Keratinocyte (primary cell): ENCODE results near the gene CACNG3. TPM values are rescaled to one million over a fixed set of nuclear protein-coding genes. Genes with fewer than 3 reads are reported as not detected.
"Not testable (repeated sequence)": the region's sequence is repeated elsewhere in the genome, so short reads cannot be mapped to it uniquely, and the experiment has no call there.

Source experiments
- DNase-seq: peaks from one replicate; pipeline ENCODE4 v3.0.0-alpha.2; 2011; ENCODE audit warnings: low read depth, missing footprints, low spot score
- FAIRE-seq: peaks from 2 replicates; lab custom pipeline; 2011; peaks lifted over from hg19 to GRCh38; lab: Jason Lieb, UNC
- H2AFZ ChIP-seq: 2 replicates; pipeline ENCODE4 v1.6.0; 2012; ENCODE audit warnings: low read length, control low read depth, inconsistent platforms; ENCODE audit not compliant: control insufficient read depth
- H3K27ac ChIP-seq: 2 replicates; pipeline ENCODE4 v1.5.1; 2011; ENCODE audit warnings: low read length; ENCODE audit not compliant: control insufficient read depth, insufficient read depth
- H3K27me3 ChIP-seq: 3 replicates; pipeline ENCODE4 v1.6.0; 2011; ENCODE audit warnings: low read length; ENCODE audit not compliant: control insufficient read depth, insufficient read depth; ENCODE audit errors: extremely low read depth
- H3K36me3 ChIP-seq, 2 experiments: 2 replicates in 1 of 2; 3 replicates in 1 of 2; pipeline ENCODE4 v1.5.1; 2011; ENCODE audit warnings: low read length in 2 of 2, mild to moderate bottlenecking in 1 of 2; ENCODE audit not compliant: control insufficient read depth in 2 of 2, insufficient read depth in 2 of 2; ENCODE audit errors: extremely low read depth in 1 of 2
- H3K4me1 ChIP-seq: 3 replicates; pipeline ENCODE4 v1.5.1; 2011; ENCODE audit warnings: low read length; ENCODE audit not compliant: control insufficient read depth, insufficient read depth; ENCODE audit errors: extremely low read depth
- H3K4me2 ChIP-seq: 3 replicates; pipeline ENCODE4 v1.6.0; 2011; ENCODE audit warnings: low read depth, low read length; ENCODE audit not compliant: control insufficient read depth, insufficient read depth; ENCODE audit errors: extremely low read depth
- H3K4me3 ChIP-seq, 3 experiments: fragments of 200-600 bp in 1 of 3; sonication (generic) in 1 of 3; 2 replicates in 2 of 3; 3 replicates in 1 of 3; pipeline ENCODE4 v1.5.1; 2011 to 2016; ENCODE audit warnings: low read length in 3 of 3, mild to moderate bottlenecking in 3 of 3, control low read depth in 2 of 3, inconsistent platforms in 1 of 3, low read depth in 1 of 3, mixed read lengths in 1 of 3, mixed run types in 1 of 3, moderate library complexity in 1 of 3; ENCODE audit not compliant: control insufficient read depth in 2 of 3, insufficient read depth in 2 of 3; ENCODE audit errors: extremely low read depth in 1 of 3
- H3K79me2 ChIP-seq: 2 replicates; pipeline ENCODE4 v1.6.0; 2012; ENCODE audit warnings: low read length; ENCODE audit not compliant: control insufficient read depth, insufficient read depth
- H3K9ac ChIP-seq: 3 replicates; pipeline ENCODE4 v1.6.0; 2011; ENCODE audit warnings: low read length; ENCODE audit not compliant: control insufficient read depth, insufficient read depth; ENCODE audit errors: extremely low read depth
- H3K9me1 ChIP-seq: 3 replicates; pipeline ENCODE4 v1.6.0; 2011; ENCODE audit warnings: low read length; ENCODE audit not compliant: control insufficient read depth, insufficient read depth; ENCODE audit errors: extremely low read depth
- H3K9me3 ChIP-seq: 2 replicates; pipeline ENCODE4 v1.5.1; 2012; ENCODE audit warnings: low read depth, low read length; ENCODE audit not compliant: control insufficient read depth
- H4K20me1 ChIP-seq: 3 replicates; pipeline ENCODE4 v1.6.0; 2011; ENCODE audit warnings: low read length; ENCODE audit not compliant: control insufficient read depth, insufficient read depth; ENCODE audit errors: extremely low read depth
- CTCF ChIP-seq, 3 experiments: IDR thresholded peaks in 1 of 3; conservative IDR thresholded peaks in 1 of 3; optimal IDR thresholded peaks in 1 of 3; 2 replicates in 2 of 3; 3 replicates in 1 of 3; pipeline versions ENCODE3 to v1.5.1; 2011; ENCODE audit warnings: low read length in 3 of 3, mild to moderate bottlenecking in 3 of 3, moderate library complexity in 2 of 3, control low read depth in 1 of 3, inconsistent platforms in 1 of 3; ENCODE audit not compliant: insufficient read depth in 2 of 3; ENCODE audit errors: extremely low read depth in 1 of 3
- EZH2 ChIP-seq: IDR thresholded peaks from one replicate; pipeline ENCODE4 v1.6.1; 2012; ENCODE audit warnings: inconsistent platforms, mild to moderate bottlenecking, low read length, moderate library complexity
- dilution Hi-C: fragments of 300-500 bp; cut with MboI; formaldehyde crosslinking; loops from one replicate; pipeline ENCODE4 v1.7.0; 2020; ENCODE audit warnings: low sequenced_read_pairs; ENCODE audit not compliant: extremely low pct_ligation_motif_present
- polyA plus RNA-seq, 5 experiments: library from polyadenylated mRNA; depleted of rRNA in 3 of 5; stranded (reverse) in 3 of 5; stranded (forward) in 1 of 5; unstranded in 1 of 5; fragments of >200 nt; gene quantifications; 1 replicate in 1 of 5; 2 replicates in 3 of 5; 3 replicates in 1 of 5; pipeline versions ENCODE4 v1.2.1 to v1.2.3, GENCODE V29; 2011 to 2012; ENCODE audit warnings: missing spikeins in 2 of 5, low read depth in 1 of 5, low replicate concordance in 1 of 5

CACNG3 gene
- polyA plus RNA-seq, 1 donor (not counting 4 experiments of a cell fraction or from before 2014, with no cell fraction given) = not detected

GRCh38 chr16:24336491-24336890, 80.4 kb downstream of the CACNG3 start:
- Histone ChIP-seq H3K4me3 (no peak overlapping the region), H3K36me3 (no peaks in the 10 kb centered on the region), H3K79me2 (no peaks in the 10 kb centered on the region), H2AFZ (no peak overlapping the region), H4K20me1 (no peaks in the 10 kb centered on the region), H3K9me1 (no peaks in the 10 kb centered on the region), H3K27ac (no peak overlapping the region), H3K9ac (no peak overlapping the region), H3K9me3 (no peaks in the 10 kb centered on the region), H3K27me3 (no peaks in the 10 kb centered on the region), H3K4me2 (no peak overlapping the region), H3K4me1 (no peaks in the 10 kb centered on the region)
- no peak for FAIRE-seq
- no peak for DNase-seq
- TF ChIP-seq EZH2 = no peak
- no peak for TF ChIP-seq CTCF (optimal IDR thresholded peaks at IDR 0.05 in 1 of 3, IDR thresholded peaks at IDR 0.05 in 1 of 3, conservative IDR thresholded peaks at IDR 0.05 in 1 of 3; ENCODE audit: extremely low read depth in 1 of 3, insufficient read depth in 2 of 3, low read length in 3 of 3)
- dilution Hi-C loops = no loop called here

DNA sequence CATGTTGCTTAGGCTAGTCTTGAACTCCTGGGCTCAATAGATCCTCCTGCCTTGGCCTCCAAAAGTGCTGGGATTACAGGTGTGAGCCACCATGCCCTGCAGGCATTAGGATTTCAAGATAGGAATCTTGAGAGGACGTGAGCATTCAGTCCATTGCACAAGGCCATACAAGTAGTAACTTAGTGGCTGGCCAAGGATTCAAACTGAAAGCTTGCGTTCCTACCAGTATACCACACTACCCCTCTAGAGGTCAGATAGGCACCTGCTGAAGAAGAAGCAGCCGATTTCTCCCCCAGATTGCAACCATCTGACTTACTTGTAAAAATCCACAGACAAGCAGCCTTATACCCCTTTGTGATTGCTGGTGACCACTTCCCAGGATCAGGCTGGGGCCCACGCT, 80.9 kb downstream of the CACNG3 start:
- H3K4me2 ChIP-seq = no peak overlapping the region
- H3K4me1 ChIP-seq = no peaks in the 10 kb centered on the region
- H4K20me1 ChIP-seq = no peaks in the 10 kb centered on the region
- dilution Hi-C loops = no loop called here
- no peak overlapping the region for H3K9ac ChIP-seq
- no peak for FAIRE-seq
- no peak overlapping the region for H3K4me3 ChIP-seq
- no peaks in the 10 kb centered on the region for H3K36me3 ChIP-seq
- H2AFZ ChIP-seq = no peak overlapping the region
- no peak for DNase-seq
- no peak overlapping the region for H3K27ac ChIP-seq
- no peak for TF ChIP-seq CTCF (optimal IDR thresholded peaks at IDR 0.05 in 1 of 3, IDR thresholded peaks at IDR 0.05 in 1 of 3, conservative IDR thresholded peaks at IDR 0.05 in 1 of 3; ENCODE audit: extremely low read depth in 1 of 3, insufficient read depth in 2 of 3, low read length in 3 of 3)
- no peak for TF ChIP-seq EZH2
- H3K9me3 ChIP-seq = no peaks in the 10 kb centered on the region
- H3K27me3 ChIP-seq = no peaks in the 10 kb centered on the region
- no peaks in the 10 kb centered on the region for H3K9me1 ChIP-seq
- H3K79me2 ChIP-seq = no peaks in the 10 kb centered on the region

- DNase-seq, H2AFZ ChIP-seq, H3K27me3 ChIP-seq, H3K4me2 ChIP-seq, FAIRE-seq, H3K9ac ChIP-seq, H3K36me3 ChIP-seq, H3K9me1 ChIP-seq, H3K27ac ChIP-seq, H3K4me3 ChIP-seq, dilution Hi-C loops, H3K9me3 ChIP-seq, H3K79me2 ChIP-seq, H4K20me1 ChIP-seq, H3K4me1 ChIP-seq: not testable (repeated sequence)
These were observed 87.7 kb downstream of the CACNG3 start for GRCh38 chr16:24343829-24344228.
